ENCODE data around the gene FAM90A1.
"Not testable (repeated sequence)": the region's sequence is repeated elsewhere in the genome, so short reads cannot be mapped to it uniquely, and the experiment has no call there.

DNA sequence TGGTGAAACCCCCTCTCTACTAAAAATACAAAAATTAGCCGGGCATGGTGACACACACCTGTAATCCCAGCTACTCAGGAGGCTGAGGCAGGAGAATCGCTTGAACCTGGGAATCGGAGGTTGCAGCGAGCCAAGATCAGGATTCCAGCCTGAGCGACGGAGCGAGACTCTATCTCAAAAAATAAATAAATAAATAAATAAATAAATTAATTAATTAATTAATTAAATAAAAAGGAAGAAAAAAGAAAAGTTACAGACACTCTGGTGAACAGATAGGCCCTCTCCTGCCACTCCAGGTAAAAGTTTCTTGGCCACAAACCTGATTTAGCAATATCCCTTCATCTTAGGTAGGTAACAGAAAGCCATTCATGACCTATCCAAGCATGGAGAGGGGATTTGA, 44.5 kb downstream of the FAM90A1 start:
- TF ChIP-seq, protein P1, sequence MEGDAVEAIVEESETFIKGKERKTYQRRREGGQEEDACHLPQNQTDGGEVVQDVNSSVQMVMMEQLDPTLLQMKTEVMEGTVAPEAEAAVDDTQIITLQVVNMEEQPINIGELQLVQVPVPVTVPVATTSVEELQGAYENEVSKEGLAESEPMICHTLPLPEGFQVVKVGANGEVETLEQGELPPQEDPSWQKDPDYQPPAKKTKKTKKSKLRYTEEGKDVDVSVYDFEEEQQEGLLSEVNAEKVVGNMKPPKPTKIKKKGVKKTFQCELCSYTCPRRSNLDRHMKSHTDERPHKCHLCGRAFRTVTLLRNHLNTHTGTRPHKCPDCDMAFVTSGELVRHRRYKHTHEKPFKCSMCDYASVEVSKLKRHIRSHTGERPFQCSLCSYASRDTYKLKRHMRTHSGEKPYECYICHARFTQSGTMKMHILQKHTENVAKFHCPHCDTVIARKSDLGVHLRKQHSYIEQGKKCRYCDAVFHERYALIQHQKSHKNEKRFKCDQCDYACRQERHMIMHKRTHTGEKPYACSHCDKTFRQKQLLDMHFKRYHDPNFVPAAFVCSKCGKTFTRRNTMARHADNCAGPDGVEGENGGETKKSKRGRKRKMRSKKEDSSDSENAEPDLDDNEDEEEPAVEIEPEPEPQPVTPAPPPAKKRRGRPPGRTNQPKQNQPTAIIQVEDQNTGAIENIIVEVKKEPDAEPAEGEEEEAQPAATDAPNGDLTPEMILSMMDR (IDR thresholded peaks at IDR 0.05; ENCODE audit: borderline replicate concordance, extremely low read depth, low read length, poor library complexity, severe bottlenecking): not testable (repeated sequence)
- TF ChIP-seq EZH2 (IDR thresholded peaks at IDR 0.05; ENCODE audit: borderline replicate concordance, low read depth, low read length, severe bottlenecking): not testable (repeated sequence)

All from DND-41 (cell line).